ENCODE results near the gene ZNF846. TPM values are rescaled to one million over a fixed set of nuclear protein-coding genes. Genes with fewer than 3 reads are reported as not detected.

The ZNF846 gene
- total and polyA plus RNA-seq, 2 donors (not counting 1 experiment from before 2014, with no cell fraction given) = 7.4 to 20.8 TPM

- DNase-seq (ENCODE audit: low read depth in 2 of 2) = no peak
Measured at GRCh38 chr19:9808855-9809824, 40.6 kb upstream of the ZNF846 start.

GRCh38 chr19:9806803-9807202 is 38.3 kb upstream of the ZNF846 start:
- Histone ChIP-seq H3K9me3 (ENCODE audit: control insufficient read depth, insufficient read depth, low read depth, low read length) (no peaks in the 10 kb centered on the region), H3K27me3 (ENCODE audit: control insufficient read depth, insufficient read depth, low read length) (no peaks in the 10 kb centered on the region), H3K4me2 (ENCODE audit: extremely low read depth, insufficient read depth, low read length) (no peak overlapping the region), H3K36me3 (ENCODE audit: control insufficient read depth, insufficient read depth, low read length) (peaks cover 17% of the 10 kb centered on the region), H4K20me1 (ENCODE audit: control insufficient read depth, extremely low read depth, insufficient read depth, low read length) (no peaks in the 10 kb centered on the region), H2AFZ (ENCODE audit: low read length) (no peak overlapping the region), H3K4me1 (ENCODE audit: control insufficient read depth, extremely low read depth, insufficient read depth, low read length) (no peaks in the 10 kb centered on the region), H3K27ac (ENCODE audit: insufficient read depth, low read length) (no peak overlapping the region), H3K4me3 (replicated peaks in 1 of 4; ENCODE audit: control extremely low read depth in 1 of 4, insufficient read depth in 1 of 4, low read depth in 3 of 4, low read length in 4 of 4) (no peak overlapping the region), H3K79me2 (ENCODE audit: control insufficient read depth, insufficient read depth, low read length) (no peaks in the 10 kb centered on the region), H3K9ac (ENCODE audit: insufficient read depth, low read length) (no peak overlapping the region)
- no peak for DNase-seq (ENCODE audit: low read depth in 2 of 2)
- TF ChIP-seq EZH2 (IDR thresholded peaks at IDR 0.05; ENCODE audit: low read length, missing control alignments) (no peak), CTCF (conservative IDR thresholded peaks at IDR 0.05 in 1 of 2, IDR thresholded peaks at IDR 0.05 in 1 of 2; ENCODE audit: low read depth in 1 of 2, low read length in 2 of 2) (no peak)

More at GRCh38 chr19:9808855-9809824, 40.6 kb upstream of the ZNF846 start:
- Histone ChIP-seq H3K4me1 (ENCODE audit: control insufficient read depth, extremely low read depth, insufficient read depth, low read length) (no peaks in the 10 kb centered on the region), H2AFZ (ENCODE audit: low read length) (no peak overlapping the region), H3K27me3 (ENCODE audit: control insufficient read depth, insufficient read depth, low read length) (no peaks in the 10 kb centered on the region), H3K79me2 (ENCODE audit: control insufficient read depth, insufficient read depth, low read length) (no peaks in the 10 kb centered on the region), H3K9ac (ENCODE audit: insufficient read depth, low read length) (no peak overlapping the region), H3K36me3 (ENCODE audit: control insufficient read depth, insufficient read depth, low read length) (peaks cover 17% of the 10 kb centered on the region), H4K20me1 (ENCODE audit: control insufficient read depth, extremely low read depth, insufficient read depth, low read length) (no peaks in the 10 kb centered on the region), H3K4me3 (replicated peaks in 1 of 4; ENCODE audit: control extremely low read depth in 1 of 4, insufficient read depth in 1 of 4, low read depth in 3 of 4, low read length in 4 of 4) (no peak overlapping the region), H3K27ac (ENCODE audit: insufficient read depth, low read length) (no peak overlapping the region), H3K9me3 (ENCODE audit: control insufficient read depth, insufficient read depth, low read depth, low read length) (no peaks in the 10 kb centered on the region), H3K4me2 (ENCODE audit: extremely low read depth, insufficient read depth, low read length) (no peak overlapping the region)
- TF ChIP-seq EZH2 (IDR thresholded peaks at IDR 0.05; ENCODE audit: low read length, missing control alignments) = no peak
- TF ChIP-seq CTCF (conservative IDR thresholded peaks at IDR 0.05 in 1 of 2, IDR thresholded peaks at IDR 0.05 in 1 of 2; ENCODE audit: low read depth in 1 of 2, low read length in 2 of 2) = no peak

GRCh38 chr19:9801976-9802375 is 33.4 kb upstream of the ZNF846 start:
- H2AFZ ChIP-seq (ENCODE audit: low read length) = no peak overlapping the region
- H3K27ac ChIP-seq (ENCODE audit: insufficient read depth, low read length) = no peak overlapping the region
- no peak for DNase-seq (ENCODE audit: low read depth in 2 of 2)
- H3K27me3 ChIP-seq (ENCODE audit: control insufficient read depth, insufficient read depth, low read length) = no peaks in the 10 kb centered on the region
- no peaks in the 10 kb centered on the region for H4K20me1 ChIP-seq (ENCODE audit: control insufficient read depth, extremely low read depth, insufficient read depth, low read length)
- H3K79me2 ChIP-seq (ENCODE audit: control insufficient read depth, insufficient read depth, low read length) = no peaks in the 10 kb centered on the region
- H3K9me3 ChIP-seq (ENCODE audit: control insufficient read depth, insufficient read depth, low read depth, low read length) = no peaks in the 10 kb centered on the region
- no peaks in the 10 kb centered on the region for H3K36me3 ChIP-seq (ENCODE audit: control insufficient read depth, insufficient read depth, low read length)
- no peak overlapping the region for H3K4me2 ChIP-seq (ENCODE audit: extremely low read depth, insufficient read depth, low read length)
- no peak for TF ChIP-seq CTCF (conservative IDR thresholded peaks at IDR 0.05 in 1 of 2, IDR thresholded peaks at IDR 0.05 in 1 of 2; ENCODE audit: low read depth in 1 of 2, low read length in 2 of 2)
- TF ChIP-seq EZH2 (IDR thresholded peaks at IDR 0.05; ENCODE audit: low read length, missing control alignments) = no peak
- H3K4me1 ChIP-seq (ENCODE audit: control insufficient read depth, extremely low read depth, insufficient read depth, low read length) = no peaks in the 10 kb centered on the region
- no peak overlapping the region for H3K4me3 ChIP-seq (replicated peaks in 1 of 4; ENCODE audit: control extremely low read depth in 1 of 4, insufficient read depth in 1 of 4, low read depth in 3 of 4, low read length in 4 of 4)
- H3K9ac ChIP-seq (ENCODE audit: insufficient read depth, low read length) = no peak overlapping the region

All from fibroblast of lung (primary cell).